ENCODE data around the gene ELOVL6. TPM values are rescaled to one million over a fixed set of nuclear protein-coding genes. Genes with fewer than 3 reads are reported as not detected.

Gene ELOVL6
- total RNA-seq, 2 donors from 2014 or later = 1.1 TPM

GRCh38 chr4:110155654-110156053 is 42.8 kb downstream of the ELOVL6 start:
- H3K36me3 ChIP-seq = no peaks in the 10 kb centered on the region
- no peak overlapping the region for H3K4me3 ChIP-seq
- H3K27ac ChIP-seq = no peak overlapping the region
- no peaks in the 10 kb centered on the region for H3K27me3 ChIP-seq
- H3K9me3 ChIP-seq = no peaks in the 10 kb centered on the region
- no peaks in the 10 kb centered on the region for H3K4me1 ChIP-seq
- TF ChIP-seq, protein P1, sequence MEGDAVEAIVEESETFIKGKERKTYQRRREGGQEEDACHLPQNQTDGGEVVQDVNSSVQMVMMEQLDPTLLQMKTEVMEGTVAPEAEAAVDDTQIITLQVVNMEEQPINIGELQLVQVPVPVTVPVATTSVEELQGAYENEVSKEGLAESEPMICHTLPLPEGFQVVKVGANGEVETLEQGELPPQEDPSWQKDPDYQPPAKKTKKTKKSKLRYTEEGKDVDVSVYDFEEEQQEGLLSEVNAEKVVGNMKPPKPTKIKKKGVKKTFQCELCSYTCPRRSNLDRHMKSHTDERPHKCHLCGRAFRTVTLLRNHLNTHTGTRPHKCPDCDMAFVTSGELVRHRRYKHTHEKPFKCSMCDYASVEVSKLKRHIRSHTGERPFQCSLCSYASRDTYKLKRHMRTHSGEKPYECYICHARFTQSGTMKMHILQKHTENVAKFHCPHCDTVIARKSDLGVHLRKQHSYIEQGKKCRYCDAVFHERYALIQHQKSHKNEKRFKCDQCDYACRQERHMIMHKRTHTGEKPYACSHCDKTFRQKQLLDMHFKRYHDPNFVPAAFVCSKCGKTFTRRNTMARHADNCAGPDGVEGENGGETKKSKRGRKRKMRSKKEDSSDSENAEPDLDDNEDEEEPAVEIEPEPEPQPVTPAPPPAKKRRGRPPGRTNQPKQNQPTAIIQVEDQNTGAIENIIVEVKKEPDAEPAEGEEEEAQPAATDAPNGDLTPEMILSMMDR (IDR thresholded peaks at IDR 0.05) = no peak
- no peak for DNase-seq (ENCODE audit: low spot score)

GRCh38 chr4:110154582-110154981 is 43.8 kb downstream of the ELOVL6 start:
- no peak overlapping the region for H3K4me3 ChIP-seq
- H3K36me3 ChIP-seq = no peaks in the 10 kb centered on the region
- H3K27me3 ChIP-seq = no peaks in the 10 kb centered on the region
- TF ChIP-seq, protein P1 (IDR thresholded peaks at IDR 0.05) = no peak
- no peaks in the 10 kb centered on the region for H3K9me3 ChIP-seq
- DNase-seq (ENCODE audit: low spot score) = no peak
- H3K4me1 ChIP-seq = no peaks in the 10 kb centered on the region
- H3K27ac ChIP-seq = no peak overlapping the region

DNA sequence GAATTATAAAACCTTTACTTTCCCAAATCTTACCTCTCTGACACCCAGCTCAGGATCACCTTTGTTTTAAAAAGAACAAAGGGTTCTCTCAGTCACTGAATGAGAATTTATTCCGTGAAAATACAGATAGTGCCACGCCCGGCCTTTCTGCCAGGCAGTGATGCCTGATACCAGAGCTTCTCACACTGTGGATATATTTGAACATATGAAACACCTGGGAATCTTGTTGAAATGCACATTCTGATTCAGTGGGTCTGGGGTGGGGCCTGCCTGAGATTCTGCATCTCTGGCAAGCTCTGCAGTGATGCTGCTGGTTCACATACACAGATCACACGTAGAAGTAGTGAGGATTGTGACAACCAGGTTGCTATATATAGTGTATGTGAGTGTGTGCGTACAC is 46.0 kb downstream of the ELOVL6 start:
- Histone ChIP-seq H3K27me3 (no peaks in the 10 kb centered on the region), H3K27ac (no peak overlapping the region), H3K9me3 (no peaks in the 10 kb centered on the region), H3K36me3 (no peaks in the 10 kb centered on the region), H3K4me3 (no peak overlapping the region), H3K4me1 (no peaks in the 10 kb centered on the region)
- no peak for DNase-seq (ENCODE audit: low spot score)
- TF ChIP-seq, protein P1 (IDR thresholded peaks at IDR 0.05) = no peak

GRCh38 chr4:110149089-110149488 is 49.3 kb downstream of the ELOVL6 start:
- Histone ChIP-seq H3K36me3 (no peaks in the 10 kb centered on the region), H3K4me3 (no peak overlapping the region), H3K27me3 (no peaks in the 10 kb centered on the region), H3K9me3 (no peaks in the 10 kb centered on the region), H3K4me1 (no peaks in the 10 kb centered on the region), H3K27ac (no peak overlapping the region)
- TF ChIP-seq, protein P1 (IDR thresholded peaks at IDR 0.05) = no peak
- no peak for DNase-seq (ENCODE audit: low spot score)

DNA sequence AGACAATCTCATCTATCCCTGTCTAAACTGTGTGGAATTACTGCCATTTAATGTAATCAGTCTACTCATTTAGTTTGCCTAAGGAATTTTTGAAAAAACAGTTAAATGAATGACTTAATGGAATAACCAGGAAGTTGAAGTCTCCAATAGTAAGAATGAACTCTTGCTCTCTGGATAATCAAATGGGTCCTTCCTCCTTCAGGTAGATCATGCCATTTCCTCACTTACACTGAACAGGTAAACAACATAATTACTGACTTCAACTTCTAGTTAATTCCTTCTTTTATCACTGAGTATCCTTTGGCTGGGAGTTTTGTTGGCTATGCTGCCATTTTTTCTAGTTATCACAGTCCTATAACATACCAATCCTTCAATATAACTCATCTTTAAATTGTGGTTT is 56.0 kb downstream of the ELOVL6 start:
- no peaks in the 10 kb centered on the region for H3K27me3 ChIP-seq
- no peaks in the 10 kb centered on the region for H3K4me1 ChIP-seq
- TF ChIP-seq, protein P1 (IDR thresholded peaks at IDR 0.05) = no peak
- H3K9me3 ChIP-seq = no peaks in the 10 kb centered on the region
- H3K36me3 ChIP-seq = no peaks in the 10 kb centered on the region
- no peak overlapping the region for H3K4me3 ChIP-seq
- H3K27ac ChIP-seq = no peak overlapping the region
- no peak for DNase-seq (ENCODE audit: low spot score)

- H3K9me3 ChIP-seq = no peaks in the 10 kb centered on the region
- no peaks in the 10 kb centered on the region for H3K4me1 ChIP-seq
- H3K27ac ChIP-seq = no peak overlapping the region
- H3K4me3 ChIP-seq = no peak overlapping the region
- no peaks in the 10 kb centered on the region for H3K36me3 ChIP-seq
- no peak for DNase-seq (ENCODE audit: low spot score)
- H3K27me3 ChIP-seq = no peaks in the 10 kb centered on the region
- TF ChIP-seq, protein P1 (IDR thresholded peaks at IDR 0.05) = no peak
Observed at GRCh38 chr4:110139815-110140214, 58.6 kb downstream of the ELOVL6 start.

All from right atrium auricular region (tissue), 2 donors.